Activated CD8-positive, alpha-beta memory T cell treated with anti-CD3 and anti-CD28 coated beads, Interleukin-2, amount 50 U/mL, for 4 hours (primary cell): ENCODE data around the gene CTBP1.
"Not testable (repeated sequence)": the region's sequence is repeated elsewhere in the genome, so short reads cannot be mapped to it uniquely, and the experiment has no call there.

Source experiments
- DNase-seq: peaks from one replicate; pipeline ENCODE4 v3.0.0-alpha.2; 2020

The CTBP1 gene

GRCh38 chr4:1249148-1249730 is 309 bp upstream of the CTBP1 start:
- DNase-seq = peak; percentile 85

- no peak for DNase-seq
Observed at GRCh38 chr4:1247864-1248244, 1.1 kb downstream of the CTBP1 start.

- DNase-seq = no peak
Observed at GRCh38 chr4:1246901-1247863, 1.7 kb downstream of the CTBP1 start.

GRCh38 chr4:1246111-1246881 is 2.6 kb downstream of the CTBP1 start:
- DNase-seq = no peak

DNA sequence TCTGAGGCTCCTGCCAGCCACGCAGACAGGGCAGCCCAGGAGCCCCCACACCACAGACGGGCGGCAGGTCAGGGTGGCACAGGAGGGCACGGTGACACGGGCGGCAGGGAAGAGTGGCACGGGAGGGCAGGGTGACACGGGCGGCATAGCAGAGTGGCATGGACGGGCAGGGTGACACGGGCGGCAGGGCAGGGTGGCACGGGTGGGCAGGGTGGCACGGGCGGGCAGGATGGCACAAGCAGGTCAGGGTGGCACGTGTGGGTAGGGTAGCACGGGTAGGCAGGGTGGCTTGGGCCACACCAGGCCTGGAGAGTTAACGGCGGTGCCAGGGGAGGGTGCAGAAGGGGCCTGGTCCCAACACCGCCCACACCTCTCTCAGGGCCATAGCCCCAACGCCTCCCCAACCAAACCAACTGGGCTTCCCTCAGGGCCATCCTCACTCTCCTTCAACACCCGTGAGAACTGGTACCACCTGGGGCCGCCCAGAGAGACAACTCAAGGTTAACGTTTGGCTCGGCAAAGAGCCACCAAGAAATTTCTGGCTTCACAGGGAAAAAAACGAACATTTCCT is 3.4 kb downstream of the CTBP1 start:
- DNase-seq = no peak

DNA sequence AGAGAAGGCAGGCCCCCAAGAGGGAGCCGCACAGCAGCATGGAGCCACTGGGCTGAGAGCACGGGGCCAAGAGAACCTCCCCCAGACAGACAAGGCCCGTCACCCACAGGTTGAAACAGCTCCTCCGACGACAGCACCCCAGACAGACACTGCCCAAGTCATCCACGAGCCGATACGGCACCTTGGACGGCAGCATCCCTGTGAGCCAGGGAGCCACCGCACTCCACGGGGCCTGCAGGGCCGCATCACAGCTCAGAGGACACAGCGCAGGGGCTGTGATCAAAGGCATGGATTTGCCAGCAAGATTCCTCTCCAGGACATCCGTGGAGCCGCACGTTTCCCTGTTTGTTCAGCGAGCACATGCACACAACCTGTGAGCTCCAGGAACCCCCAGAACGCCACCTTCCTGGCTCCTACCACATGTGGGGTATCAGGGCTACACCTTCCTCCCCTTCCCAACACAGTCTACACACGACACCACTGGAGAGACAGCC is 3.9 kb downstream of the CTBP1 start:
- no peak for DNase-seq

GRCh38 chr4:1244081-1244977 is 4.6 kb downstream of the CTBP1 start:
- DNase-seq = no peak

GRCh38 chr4:1243451-1244080 is 5.4 kb downstream of the CTBP1 start:
- DNase-seq = peak; percentile 14

DNA sequence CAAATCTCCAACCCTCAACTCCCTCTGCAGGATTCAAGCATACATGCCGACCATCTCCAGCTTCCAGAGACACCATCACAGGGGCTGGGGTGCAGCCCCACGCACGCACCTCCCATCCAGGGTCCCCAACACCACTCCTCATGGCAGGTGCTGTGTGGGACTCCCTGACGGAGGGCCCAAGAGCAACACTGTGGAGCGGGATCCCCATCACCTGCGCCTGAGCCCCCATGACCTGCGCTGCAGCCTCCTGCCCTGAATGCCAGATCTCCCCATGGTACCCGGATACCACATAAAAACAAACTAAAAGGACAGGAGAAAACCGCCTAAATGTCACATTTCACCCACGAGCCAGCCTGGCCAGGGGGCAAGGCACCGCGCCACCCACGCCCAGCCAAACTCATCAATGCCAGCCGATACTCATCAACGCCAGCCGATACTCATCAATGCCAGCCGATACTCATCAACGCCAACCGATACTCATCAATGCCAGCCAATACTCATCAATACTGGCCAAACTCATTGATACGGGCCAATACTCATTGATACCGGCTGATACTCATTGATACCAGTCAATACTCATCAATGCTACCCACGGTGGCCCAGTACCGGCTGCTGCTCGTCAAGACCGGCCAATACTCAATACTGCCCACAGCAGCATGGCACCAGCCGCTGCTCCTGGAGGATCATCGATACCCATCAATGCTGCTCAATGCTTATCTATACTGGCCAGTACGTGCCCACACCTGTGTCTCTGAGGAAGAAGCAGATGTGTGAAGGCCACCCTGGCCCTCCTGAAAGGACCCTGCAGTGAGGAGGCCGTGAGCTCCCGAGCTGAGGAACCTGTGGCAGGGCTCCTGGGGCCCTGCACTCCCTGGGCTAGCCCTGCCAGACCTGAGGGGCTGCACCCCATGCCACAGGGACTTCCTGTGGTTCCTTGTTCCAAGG is 6.2 kb downstream of the CTBP1 start:
- peak; percentile 8 for DNase-seq

- DNase-seq = no peak
Observed at GRCh38 chr4:1241936-1242505, 6.9 kb downstream of the CTBP1 start.

DNA sequence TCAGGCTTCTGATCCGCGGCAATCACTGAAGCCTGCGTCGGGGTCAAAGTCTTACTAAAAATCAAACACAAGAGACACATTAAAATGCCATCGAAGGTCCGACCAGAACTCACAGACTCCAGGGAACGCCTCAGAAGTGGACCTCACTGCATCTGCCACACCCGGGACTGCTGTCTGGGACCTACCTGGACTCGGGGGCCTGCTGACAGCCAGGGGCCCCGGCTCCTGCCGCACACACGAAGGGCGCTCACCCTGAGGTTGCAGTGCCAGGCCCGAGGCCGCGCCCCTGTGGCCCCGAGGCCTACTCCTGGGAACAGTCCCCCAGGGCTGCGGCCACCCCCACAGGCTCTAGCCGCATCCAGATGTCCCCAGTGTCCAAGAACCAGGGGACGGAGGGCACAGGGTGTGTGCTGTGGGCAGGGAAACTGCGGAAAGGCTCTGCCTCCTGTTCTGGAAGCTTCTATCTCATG is 7.4 kb downstream of the CTBP1 start:
- peak; percentile 11 for DNase-seq

GRCh38 chr4:1240721-1241465 is 8.0 kb downstream of the CTBP1 start:
- DNase-seq = peak; percentile 11

DNA sequence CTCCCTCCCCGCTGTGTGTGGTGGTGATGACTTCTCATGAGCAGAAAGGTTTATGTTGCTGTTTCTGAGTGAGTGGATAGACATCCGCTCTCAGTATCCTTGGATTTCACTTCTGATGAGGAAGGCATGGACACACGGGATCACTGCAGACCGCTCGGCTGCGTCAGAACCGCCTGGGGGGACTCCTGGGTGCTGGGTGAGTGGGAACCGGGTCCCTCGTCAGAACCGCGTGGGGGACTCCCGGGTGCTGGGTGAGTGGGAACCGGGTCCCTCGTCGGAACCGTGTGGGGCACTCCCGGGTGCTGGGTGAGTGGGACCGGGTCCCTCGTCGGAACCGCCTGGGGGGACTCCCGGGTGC is 9.0 kb downstream of the CTBP1 start:
- no peak for DNase-seq

GRCh38 chr4:1239141-1239949 is 9.6 kb downstream of the CTBP1 start:
- peak; percentile 14 for DNase-seq

GRCh38 chr4:1238676-1239000 is 10.3 kb downstream of the CTBP1 start:
- DNase-seq = peak; percentile 5

DNA sequence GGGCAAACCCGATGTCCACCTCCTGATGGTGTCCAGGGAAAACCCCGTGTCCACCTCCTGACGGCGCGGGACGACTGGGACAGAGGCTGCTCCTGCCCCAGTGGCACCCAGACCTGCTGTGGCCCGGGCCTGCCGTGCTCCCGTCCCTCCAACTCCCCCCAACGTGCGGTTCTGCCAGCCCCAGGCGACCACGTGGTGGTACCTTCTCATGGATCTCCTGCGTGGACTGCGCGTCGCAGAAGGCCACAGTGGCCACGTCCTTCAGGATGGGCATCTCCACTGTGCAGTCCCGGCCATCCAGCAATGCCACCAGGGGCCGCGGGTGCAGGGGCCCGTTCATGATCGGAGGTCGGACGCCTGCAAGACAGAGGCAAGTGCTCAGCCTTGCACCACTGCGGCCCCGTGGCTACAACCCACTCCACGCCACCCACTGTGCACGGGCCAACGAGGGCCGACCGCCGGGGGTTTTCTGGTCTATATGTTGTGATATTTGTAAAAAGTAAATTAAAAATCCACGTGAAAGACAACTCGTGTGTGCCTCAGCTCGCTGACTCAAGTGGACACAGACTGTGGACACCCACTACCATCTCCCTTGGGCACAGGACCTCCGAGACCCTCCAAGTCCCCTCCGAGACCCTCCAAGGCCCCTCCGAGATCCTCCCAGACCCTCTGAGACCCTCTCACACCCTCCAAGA is 10.8 kb downstream of the CTBP1 start:
- DNase-seq = peak; percentile 11

GRCh38 chr4:1237261-1237660 is 11.7 kb downstream of the CTBP1 start:
- DNase-seq = not testable (repeated sequence)

DNA sequence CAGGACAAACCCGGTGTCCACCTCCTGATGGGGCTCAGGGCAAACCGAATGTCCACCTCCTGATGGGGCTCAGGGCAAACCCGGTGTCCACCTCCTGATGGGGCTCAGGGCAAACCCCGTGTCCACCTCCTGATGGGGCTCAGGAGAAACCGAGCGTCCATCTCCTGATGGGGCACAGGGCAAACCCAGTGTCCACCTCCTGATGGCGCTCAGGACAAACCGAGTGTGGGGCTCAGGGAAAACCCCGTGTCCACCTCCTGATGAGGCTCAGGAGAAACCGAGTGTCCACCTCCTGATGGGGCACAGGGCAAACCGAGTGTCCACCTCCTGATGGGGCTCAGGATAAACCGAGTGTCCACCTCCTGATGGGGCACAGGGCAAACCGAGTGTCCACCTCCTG is 12.1 kb downstream of the CTBP1 start:
- DNase-seq = not testable (repeated sequence)
